Upper lobe of right lung (tissue), 1 donor: ENCODE measurements around the gene TUNAR. TPM values are rescaled to one million over a fixed set of nuclear protein-coding genes. Genes with fewer than 3 reads are reported as not detected.
"Not testable (repeated sequence)": the region's sequence is repeated elsewhere in the genome, so short reads cannot be mapped to it uniquely, and the experiment has no call there.

Experiments
- ATAC-seq: fragments of 200-7000 bp; cut with Tn5 transposase; one replicate; pipeline ENCODE4 v1.9.1; 2020; ENCODE audit warnings: mild to moderate bottlenecking, moderate library complexity
- DNase-seq: peaks from one replicate; pipeline ENCODE4 v3.0.0-alpha.2; 2020
- H3K27ac ChIP-seq: fragments of 200-600 bp; one replicate; pipeline ENCODE4 v1.8.0; 2022
- H3K27me3 ChIP-seq: fragments of 200-600 bp; one replicate; pipeline ENCODE4 v1.8.0; 2022; ENCODE audit warnings: mild to moderate bottlenecking
- H3K36me3 ChIP-seq: fragments of 200-600 bp; one replicate; pipeline ENCODE4 v1.8.0; 2022
- H3K4me1 ChIP-seq: fragments of 200-600 bp; one replicate; pipeline ENCODE4 v1.8.0; 2022
- H3K4me3 ChIP-seq: fragments of 200-600 bp; one replicate; pipeline ENCODE4 v1.8.0; 2022; ENCODE audit warnings: mild to moderate bottlenecking
- H3K9me3 ChIP-seq: fragments of 200-600 bp; one replicate; pipeline ENCODE4 v1.8.0; 2022
- intact Hi-C: fragments of 100-400 bp; cut with DNase I; formaldehyde crosslinking; loops from one replicate; pipeline ENCODE4 v1.11.0; 2022
- total RNA-seq: library from RNA; stranded (reverse); fragmentation: NEBNext Ultra II Directional; extraction: Animal tissue kit (Norgen Biotek cat#: 25700); gene quantifications from one replicate; pipeline ENCODE4 v1.2.1, GENCODE V29; 2021
- TF ChIP-seq, protein P1 (sequence below): fragments of 200-600 bp; IDR thresholded peaks from one replicate; pipeline ENCODE4 v1.8.0; 2022; ENCODE audit warnings: antibody characterized with exemption
- donor health status: DM: no; HTN: yes; CAD: no; lungs with severe emphysema.

TUNAR gene
- total RNA-seq, 1 donor from 2014 or later = not detected

DNA sequence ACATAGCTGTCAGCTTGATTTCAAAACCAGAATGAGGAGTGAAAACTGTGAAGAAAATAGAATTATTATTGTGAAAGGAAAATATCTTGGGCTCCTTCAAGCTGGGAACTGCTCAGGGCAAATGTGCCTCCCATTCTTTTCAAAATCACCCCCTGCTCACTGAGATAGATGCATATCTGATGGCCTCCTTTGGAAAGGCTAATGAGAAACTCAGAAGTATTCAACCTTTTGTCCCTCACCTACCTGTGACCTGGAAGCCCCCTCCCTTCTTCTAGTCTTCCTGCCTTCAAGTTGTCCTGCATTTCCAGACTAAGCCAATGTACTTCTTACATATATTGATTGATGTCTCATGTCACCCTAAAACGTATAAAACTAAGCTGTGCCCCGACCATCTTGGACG lies 81.5 kb downstream of the TUNAR start:
- intact Hi-C loops = no loop called here
- H3K27ac ChIP-seq = no peak overlapping the region
- H3K27me3 ChIP-seq = no peaks in the 10 kb centered on the region
- DNase-seq = no peak
- no peaks in the 10 kb centered on the region for H3K36me3 ChIP-seq
- TF ChIP-seq, protein P1, sequence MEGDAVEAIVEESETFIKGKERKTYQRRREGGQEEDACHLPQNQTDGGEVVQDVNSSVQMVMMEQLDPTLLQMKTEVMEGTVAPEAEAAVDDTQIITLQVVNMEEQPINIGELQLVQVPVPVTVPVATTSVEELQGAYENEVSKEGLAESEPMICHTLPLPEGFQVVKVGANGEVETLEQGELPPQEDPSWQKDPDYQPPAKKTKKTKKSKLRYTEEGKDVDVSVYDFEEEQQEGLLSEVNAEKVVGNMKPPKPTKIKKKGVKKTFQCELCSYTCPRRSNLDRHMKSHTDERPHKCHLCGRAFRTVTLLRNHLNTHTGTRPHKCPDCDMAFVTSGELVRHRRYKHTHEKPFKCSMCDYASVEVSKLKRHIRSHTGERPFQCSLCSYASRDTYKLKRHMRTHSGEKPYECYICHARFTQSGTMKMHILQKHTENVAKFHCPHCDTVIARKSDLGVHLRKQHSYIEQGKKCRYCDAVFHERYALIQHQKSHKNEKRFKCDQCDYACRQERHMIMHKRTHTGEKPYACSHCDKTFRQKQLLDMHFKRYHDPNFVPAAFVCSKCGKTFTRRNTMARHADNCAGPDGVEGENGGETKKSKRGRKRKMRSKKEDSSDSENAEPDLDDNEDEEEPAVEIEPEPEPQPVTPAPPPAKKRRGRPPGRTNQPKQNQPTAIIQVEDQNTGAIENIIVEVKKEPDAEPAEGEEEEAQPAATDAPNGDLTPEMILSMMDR = no peak
- no peaks in the 10 kb centered on the region for H3K4me1 ChIP-seq
- H3K9me3 ChIP-seq = no peaks in the 10 kb centered on the region
- no peak for ATAC-seq
- no peak overlapping the region for H3K4me3 ChIP-seq

DNA sequence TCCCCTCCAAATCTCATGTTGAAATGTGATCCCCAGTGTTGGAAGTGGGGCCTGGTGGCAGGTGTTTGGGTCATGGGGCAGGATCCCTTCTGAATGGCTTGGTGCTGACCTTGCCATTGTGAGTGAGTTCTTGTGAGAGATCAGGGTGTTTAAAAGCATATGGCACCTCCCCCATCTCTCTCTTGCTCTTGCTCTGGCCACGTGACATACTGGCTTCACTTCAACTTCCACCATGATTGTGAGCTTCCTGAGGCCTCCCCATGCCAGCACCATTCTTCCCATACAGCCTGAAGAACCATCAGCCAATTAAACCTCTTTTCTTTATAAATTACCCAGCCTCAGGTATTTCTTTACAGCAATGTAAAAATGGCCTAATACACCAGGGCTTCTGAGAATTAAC lies 82.7 kb downstream of the TUNAR start:
- H3K36me3 ChIP-seq = no peaks in the 10 kb centered on the region
- H3K4me3 ChIP-seq = no peak overlapping the region
- no peak for DNase-seq
- H3K27me3 ChIP-seq = no peaks in the 10 kb centered on the region
- no peak for ATAC-seq
- H3K9me3 ChIP-seq = no peaks in the 10 kb centered on the region
- intact Hi-C loops = no loop called here
- TF ChIP-seq, protein P1 = no peak
- no peaks in the 10 kb centered on the region for H3K4me1 ChIP-seq
- H3K27ac ChIP-seq = no peak overlapping the region

DNA sequence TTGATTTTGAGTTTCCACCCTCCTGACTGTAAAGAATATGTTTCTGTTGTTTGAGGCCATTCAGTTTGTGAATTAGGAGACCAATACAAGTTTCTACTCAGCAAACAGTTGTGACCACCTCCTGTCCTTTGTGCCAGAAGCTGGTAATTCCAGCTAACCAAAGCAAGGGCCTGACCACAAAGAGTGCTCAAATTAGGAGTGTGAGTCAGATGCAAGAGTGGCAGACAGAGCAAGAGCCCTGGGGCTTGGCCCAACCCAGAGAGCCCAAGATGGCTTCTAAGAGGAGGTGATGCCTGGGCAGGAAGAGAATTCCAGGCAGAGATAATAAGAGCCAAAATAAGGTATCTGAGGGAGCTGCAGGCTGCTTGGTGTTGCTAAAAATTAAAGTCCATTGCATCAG lies 84.8 kb downstream of the TUNAR start:
- Histone ChIP-seq H3K4me1 (no peaks in the 10 kb centered on the region), H3K36me3 (no peaks in the 10 kb centered on the region), H3K27ac (no peak overlapping the region), H3K9me3 (no peaks in the 10 kb centered on the region), H3K27me3 (no peaks in the 10 kb centered on the region), H3K4me3 (no peak overlapping the region)
- no peak for DNase-seq
- intact Hi-C loops = no loop called here
- no peak for ATAC-seq
- TF ChIP-seq, protein P1 = no peak

DNA sequence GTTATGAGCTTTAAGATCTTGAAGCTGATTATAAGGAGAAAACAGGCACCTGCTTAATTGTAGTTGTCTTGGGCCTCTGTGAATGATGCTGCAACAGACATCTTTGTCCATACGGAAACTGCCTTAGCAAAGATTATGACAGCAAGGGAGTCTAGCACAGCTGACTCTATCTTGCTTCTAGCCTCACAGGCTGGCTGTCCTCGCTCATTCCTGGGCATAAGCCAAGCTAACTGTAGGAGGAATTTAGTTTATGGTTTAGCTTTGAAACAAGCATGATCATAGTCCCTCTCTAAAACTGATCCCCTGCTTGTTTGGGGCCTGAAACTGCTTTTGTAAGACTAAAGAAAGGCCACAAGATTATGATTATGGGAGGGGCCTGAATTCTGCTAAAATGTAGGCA lies 88.3 kb downstream of the TUNAR start:
- no peaks in the 10 kb centered on the region for H3K4me1 ChIP-seq
- H3K27ac ChIP-seq = no peak overlapping the region
- no peaks in the 10 kb centered on the region for H3K36me3 ChIP-seq
- TF ChIP-seq, protein P1 = no peak
- no peaks in the 10 kb centered on the region for H3K27me3 ChIP-seq
- H3K9me3 ChIP-seq = no peaks in the 10 kb centered on the region
- H3K4me3 ChIP-seq = no peak overlapping the region
- intact Hi-C loops = no loop called here
- DNase-seq (no peak), ATAC-seq (no peak)

DNA sequence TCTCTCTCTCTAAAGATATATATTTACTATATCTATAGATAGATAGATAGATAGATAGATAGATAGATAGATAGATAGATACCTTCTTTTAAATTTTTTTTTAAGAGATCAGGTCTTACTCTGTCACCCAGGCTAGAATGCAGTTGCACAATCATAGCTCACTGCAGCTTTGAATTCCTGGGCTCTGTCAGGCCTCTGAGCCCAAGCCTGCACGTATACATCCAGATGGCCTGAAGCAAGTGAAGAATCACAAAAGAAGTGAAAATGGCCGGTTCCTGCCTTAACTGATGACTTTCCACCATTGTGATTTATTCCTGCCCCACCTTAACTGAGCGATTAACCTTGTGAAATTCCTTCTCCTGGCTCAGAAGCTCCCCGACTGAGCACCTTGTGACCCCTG lies 91.4 kb downstream of the TUNAR start:
- H3K36me3 ChIP-seq, H3K9me3 ChIP-seq, H3K4me3 ChIP-seq, H3K4me1 ChIP-seq, DNase-seq, intact Hi-C loops, ATAC-seq, H3K27me3 ChIP-seq, H3K27ac ChIP-seq: not testable (repeated sequence)

Other genes starting within 250 kb of the TUNAR start
- not detected for gene TCL1B, start 190.4 kb upstream of the TUNAR start, total RNA-seq
- gene TCL1A, start 162.7 kb upstream of the TUNAR start, total RNA-seq = not detected
- 63.1 TPM for gene C14orf132, start 162.5 kb downstream of the TUNAR start, total RNA-seq